GM19238 (cell line): ENCODE results near the gene SH3PXD2A.

ENCODE experiments used
- DNase-seq: peaks from one replicate; pipeline ENCODE4 v3.0.0; 2011; ENCODE audit warnings: low spot score; ENCODE audit not compliant: insufficient read length

The SH3PXD2A gene

GRCh38 chr10:103552856-103553742 is 302.3 kb downstream of the SH3PXD2A start:
- DNase-seq, result no peak

GRCh38 chr10:103551619-103552602 is 303.5 kb downstream of the SH3PXD2A start:
- DNase-seq, result no peak

- DNase-seq, result no peak
Observed at GRCh38 chr10:103550229-103550628, 305.1 kb downstream of the SH3PXD2A start.

GRCh38 chr10:103549349-103549685 is 306.1 kb downstream of the SH3PXD2A start:
- DNase-seq, result no peak

- DNase-seq, result no peak
Observed at GRCh38 chr10:103548581-103549348, 306.6 kb downstream of the SH3PXD2A start.

- no peak for DNase-seq
Observed at GRCh38 chr10:103548006-103548405, 307.4 kb downstream of the SH3PXD2A start.

- no peak for DNase-seq
Observed at GRCh38 chr10:103547391-103547946, 307.9 kb downstream of the SH3PXD2A start.

- DNase-seq, result no peak
Observed at GRCh38 chr10:103546401-103546800, 309.0 kb downstream of the SH3PXD2A start.

- no peak for DNase-seq
Observed at GRCh38 chr10:103545771-103546281, 309.6 kb downstream of the SH3PXD2A start.

GRCh38 chr10:103545366-103545765 is 310.0 kb downstream of the SH3PXD2A start:
- no peak for DNase-seq

GRCh38 chr10:103544657-103545310 is 310.6 kb downstream of the SH3PXD2A start:
- no peak for DNase-seq
